Sigmoid colon (tissue), 7 donors: ENCODE results near the gene DROSHA. TPM values are rescaled to one million over a fixed set of nuclear protein-coding genes. Genes with fewer than 3 reads are reported as not detected.

Experiments used
- DNase-seq: peaks from one replicate; pipeline ENCODE4 v3.0.0-alpha.2; 2019
- H3K27ac ChIP-seq, 4 donors: fragments of 200-600 bp; sonication (generic); one replicate each; pipeline ENCODE4 v1.5.1; 2016 to 2019; ENCODE audit warnings: mild to moderate bottlenecking in 1 of 4
- H3K27me3 ChIP-seq, 3 donors: fragments of 200-600 bp; sonication (generic); one replicate each; pipeline ENCODE4 v1.5.1; 2019; ENCODE audit warnings: mild to moderate bottlenecking in 1 of 3
- H3K36me3 ChIP-seq, 4 donors: fragments of 200-600 bp; sonication (generic); one replicate each; pipeline ENCODE4 v1.5.1; 2016 to 2019
- H3K4me1 ChIP-seq, 4 donors: fragments of 200-600 bp; sonication (generic); one replicate each; pipeline ENCODE4 v1.5.1; 2017 to 2019
- H3K4me3 ChIP-seq, 4 donors: fragments of 200-600 bp; sonication (generic); one replicate each; pipeline ENCODE4 v1.5.1; 2017 to 2019; ENCODE audit warnings: mild to moderate bottlenecking in 2 of 4, moderate library complexity in 1 of 4
- H3K9me3 ChIP-seq, 4 donors: fragments of 200-600 bp in 3 of 4; sonication (generic) in 3 of 4; one replicate each; pipeline versions ENCODE4 v1.5.1 to v1.6.1; 2013 to 2019
- CTCF ChIP-seq, 4 experiments: fragments of 450-650 bp in 3 of 4; fragments of 200-600 bp in 1 of 4; IDR thresholded peaks; one replicate each; pipeline ENCODE4 v1.5.1; 2016 to 2019; ENCODE audit warnings: antibody characterized with exemption in 4 of 4, mild to moderate bottlenecking in 3 of 4, moderate library complexity in 2 of 4
- EP300 ChIP-seq, 4 donors: sonication (generic); formaldehyde crosslinking; IDR thresholded peaks; one replicate each; pipeline ENCODE4 v1.6.1; 2017; ENCODE audit warnings: antibody characterized with exemption in 4 of 4
- POLR2A ChIP-seq, 2 donors: fragments of 450-650 bp; IDR thresholded peaks; one replicate each; pipeline ENCODE4 v1.6.1; 2016; ENCODE audit warnings: antibody characterized with exemption in 2 of 2, mild to moderate bottlenecking in 2 of 2, moderate library complexity in 2 of 2
- POLR2AphosphoS5 ChIP-seq, 4 donors: sonication (generic); formaldehyde crosslinking; IDR thresholded peaks; one replicate each; pipeline ENCODE4 v1.6.1; 2017; ENCODE audit warnings: antibody characterized with exemption in 4 of 4
- WGBS, 2 donors: extraction: QIAGEN DNeasy Blood & Tissue Kit; methylation state at CpG; one replicate each; pipeline ENCODE4 v1.1.7; 2013; 5-methylcytosine and 5-hydroxymethylcytosine counted together
- intact Hi-C: fragments of 100-400 bp; cut with DNase I; formaldehyde crosslinking; loops from one replicate; pipeline ENCODE4 v1.15.1; 2023
- polyA plus RNA-seq, 3 donors: library from polyadenylated mRNA; stranded (reverse); fragments of 200-250 nt; gene quantifications; one replicate each; pipeline ENCODE4 v1.2.3, GENCODE V29; 2013
- total RNA-seq, 4 donors: library from RNA; depleted of rRNA; stranded (reverse); fragments of >200 nt; gene quantifications; one replicate each; pipeline ENCODE4 v1.1.0, GENCODE V29; 2016
- donor health status: healthy with polysubstance abuse.
- donor health status: Bipolar disorder and iron deficiency.
- donor health status: healthy.

Gene DROSHA
- total and polyA plus RNA-seq, 7 donors, result 17.3 to 57.6 (median 28.6) TPM

DNA sequence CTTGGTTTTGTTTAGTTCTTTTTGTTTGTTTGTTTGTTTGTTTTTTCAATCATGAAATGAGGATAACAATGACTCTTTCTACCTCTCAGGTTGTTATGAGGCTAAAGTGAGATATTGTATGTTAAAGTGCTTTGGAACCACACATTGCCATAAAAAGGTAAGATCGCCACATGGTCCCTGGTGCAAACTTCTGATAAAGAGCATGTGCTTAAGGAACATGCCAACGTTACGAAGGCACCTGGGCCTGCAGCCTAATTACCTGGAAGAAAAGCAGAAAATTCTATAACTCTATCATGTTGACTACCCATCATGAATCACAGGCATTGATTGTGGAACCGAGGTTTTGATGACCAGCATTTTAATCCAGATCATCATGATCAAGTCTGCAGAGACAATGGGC, 151.8 kb downstream of the DROSHA start:
- Histone ChIP-seq H3K36me3 (no peaks in the 10 kb centered on the region), H3K9me3 (no peaks in the 10 kb centered on the region), H3K4me1 (no peaks in the 10 kb centered on the region), H3K27me3 (no peaks in the 10 kb centered on the region), H3K27ac (no peak overlapping the region), H3K4me3 (no peak overlapping the region)
- intact Hi-C loops, result no loop called here
- DNase-seq, result no peak
- no peak for TF ChIP-seq CTCF (IDR thresholded peaks at IDR 0.05)
- TF ChIP-seq POLR2A (IDR thresholded peaks at IDR 0.05), result no peak
- no peak for TF ChIP-seq EP300 (IDR thresholded peaks at IDR 0.05)
- no peak for TF ChIP-seq POLR2AphosphoS5 (IDR thresholded peaks at IDR 0.05)
- 68 to 81% methylated on average over 4 of the region's 4 CpGs for WGBS, 2 donors

DNA sequence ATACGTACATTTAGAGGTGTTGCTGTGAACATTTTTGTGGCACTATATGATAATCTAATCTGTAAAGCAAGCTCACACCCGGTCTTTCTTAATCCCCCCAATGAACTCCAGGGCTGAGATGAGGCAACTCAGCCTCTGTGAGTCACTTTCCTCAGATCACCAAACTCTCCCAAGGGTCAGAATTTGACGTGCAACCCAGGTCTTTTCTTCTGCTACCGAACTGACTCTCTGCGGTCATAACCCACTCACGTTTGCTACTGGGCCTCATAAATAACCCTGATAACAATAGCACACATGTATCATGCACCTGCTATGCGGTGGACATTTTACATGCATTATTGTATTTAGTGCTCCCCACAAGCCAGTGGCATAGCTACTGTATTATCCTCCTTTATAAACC, 153.1 kb downstream of the DROSHA start:
- no peak for TF ChIP-seq EP300 (IDR thresholded peaks at IDR 0.05)
- no peak for TF ChIP-seq POLR2A (IDR thresholded peaks at IDR 0.05)
- TF ChIP-seq CTCF (IDR thresholded peaks at IDR 0.05), result no peak
- TF ChIP-seq POLR2AphosphoS5 (IDR thresholded peaks at IDR 0.05), result no peak
- intact Hi-C loops, result no loop called here
- Histone ChIP-seq H3K9me3 (no peaks in the 10 kb centered on the region), H3K36me3 (no peaks in the 10 kb centered on the region), H3K4me1 (no peaks in the 10 kb centered on the region), H3K27ac (no peak overlapping the region), H3K27me3 (no peaks in the 10 kb centered on the region), H3K4me3 (no peak overlapping the region)
- DNase-seq, result no peak
- WGBS, 2 donors, result 68 to 77% methylated on average over 7 of the region's 7 CpGs

GRCh38 chr5:31378136-31378535, 153.8 kb downstream of the DROSHA start:
- H3K36me3 ChIP-seq, result no peaks in the 10 kb centered on the region
- no peaks in the 10 kb centered on the region for H3K9me3 ChIP-seq
- H3K27ac ChIP-seq, result no peak overlapping the region
- H3K4me3 ChIP-seq, result no peak overlapping the region
- intact Hi-C loops, result no loop called here
- H3K27me3 ChIP-seq, result no peaks in the 10 kb centered on the region
- H3K4me1 ChIP-seq, result no peaks in the 10 kb centered on the region
- no peak for DNase-seq
- no peak for TF ChIP-seq POLR2A (IDR thresholded peaks at IDR 0.05)

DNA sequence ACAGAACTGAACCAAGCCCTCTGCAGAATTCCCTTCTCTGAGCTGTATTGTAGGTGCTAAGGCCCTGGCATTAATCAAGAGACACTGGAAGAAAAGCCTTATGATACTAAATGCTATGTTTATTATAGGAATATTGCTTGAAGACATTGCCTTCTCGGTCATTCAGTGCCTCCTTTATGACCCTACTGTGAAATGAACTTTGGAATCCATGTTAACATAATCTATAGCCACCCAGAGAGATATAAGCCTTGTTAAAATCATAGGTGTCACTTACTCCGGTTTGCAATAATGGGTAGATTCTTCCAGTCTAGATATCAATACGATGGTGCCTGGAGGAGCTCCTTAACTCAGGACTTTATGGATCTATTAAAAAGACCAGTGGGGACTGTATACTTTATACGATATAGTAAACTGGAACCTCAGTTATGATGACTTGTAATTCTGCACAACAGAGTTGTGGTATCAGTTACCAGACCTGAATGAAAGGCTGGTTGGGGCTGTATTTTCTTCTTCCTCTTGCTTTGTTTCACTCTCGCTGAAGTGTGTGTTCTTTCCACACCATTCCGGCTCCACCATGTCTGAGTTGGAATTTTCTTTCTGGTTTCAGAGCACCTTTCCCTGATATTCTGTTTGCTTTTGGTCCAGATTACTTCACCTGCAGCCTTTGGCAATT, 154.5 kb downstream of the DROSHA start:
- H3K4me3 ChIP-seq, result no peak overlapping the region
- TF ChIP-seq POLR2A (IDR thresholded peaks at IDR 0.05) (no peak), EP300 (IDR thresholded peaks at IDR 0.05) (no peak), CTCF (IDR thresholded peaks at IDR 0.05) (no peak), POLR2AphosphoS5 (IDR thresholded peaks at IDR 0.05) (no peak)
- H3K27me3 ChIP-seq, result no peaks in the 10 kb centered on the region
- 20 to 67% methylated on average over 6 of the region's 6 CpGs for WGBS, 2 donors
- no peaks in the 10 kb centered on the region for H3K9me3 ChIP-seq
- intact Hi-C loops, result no loop called here
- H3K27ac ChIP-seq, result no peak overlapping the region
- H3K36me3 ChIP-seq, result no peaks in the 10 kb centered on the region
- H3K4me1 ChIP-seq, result no peaks in the 10 kb centered on the region
- DNase-seq, result no peak

DNA sequence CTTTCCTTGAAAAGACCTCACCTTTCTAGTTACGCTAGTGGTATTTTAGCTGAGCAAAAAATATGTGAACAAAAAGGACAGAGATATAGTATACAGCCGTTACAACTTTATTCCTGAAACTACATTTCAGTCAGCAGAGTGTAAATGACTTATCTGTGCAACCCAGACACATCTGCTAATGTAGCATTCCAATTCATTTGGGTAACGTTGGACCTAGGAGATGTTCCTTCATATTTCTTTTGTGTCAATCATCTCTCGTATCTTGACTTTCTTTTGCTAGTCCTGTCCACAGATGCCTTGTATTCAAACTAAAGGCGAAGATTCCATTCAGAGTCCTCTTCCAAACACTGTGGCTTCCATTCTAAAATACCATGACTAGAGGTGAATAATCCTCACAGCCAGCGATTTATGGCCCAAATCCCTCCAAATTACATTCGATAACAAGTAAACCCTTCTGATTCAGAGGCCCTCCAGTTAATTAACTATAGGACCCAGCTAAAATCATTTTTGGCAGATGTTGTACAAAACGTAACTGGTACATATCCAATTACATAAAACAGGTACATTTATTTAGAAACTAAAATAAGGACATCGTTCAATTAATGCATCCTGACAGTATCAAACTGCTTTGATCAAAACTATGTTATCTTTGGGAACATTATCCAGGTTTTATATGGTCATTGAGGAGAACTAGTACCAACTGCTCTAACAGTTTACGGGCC, 155.7 kb downstream of the DROSHA start:
- no peak for TF ChIP-seq EP300 (IDR thresholded peaks at IDR 0.05)
- no peak for TF ChIP-seq POLR2A (IDR thresholded peaks at IDR 0.05)
- TF ChIP-seq CTCF (IDR thresholded peaks at IDR 0.05), result no peak
- no peak for TF ChIP-seq POLR2AphosphoS5 (IDR thresholded peaks at IDR 0.05)
- H3K27ac ChIP-seq, result no peak overlapping the region
- no peaks in the 10 kb centered on the region for H3K9me3 ChIP-seq
- intact Hi-C loops, result no loop called here
- H3K4me3 ChIP-seq, result no peak overlapping the region
- H3K4me1 ChIP-seq, result no peaks in the 10 kb centered on the region
- H3K27me3 ChIP-seq, result no peaks in the 10 kb centered on the region
- no peaks in the 10 kb centered on the region for H3K36me3 ChIP-seq
- 87 to 92% methylated on average over 10 of the region's 10 CpGs for WGBS, 2 donors
- no peak for DNase-seq
